KMS-11 (cell line): Measurements from ENCODE around the gene MED28.

ENCODE experiments used
- H2AFZ ChIP-seq: fragments of 200-600 bp; sonication (generic); 2 replicates; pipeline ENCODE4 v1.6.1; 2016; ENCODE audit warnings: antibody characterized with exemption, mixed run types, low read depth
- H3K27ac ChIP-seq: fragments of 200-600 bp; sonication (generic); 2 replicates; pipeline ENCODE4 v1.6.1; 2016; ENCODE audit warnings: mild to moderate bottlenecking, mixed run types
- H3K27me3 ChIP-seq: fragments of 200-600 bp; sonication (generic); 2 replicates; pipeline ENCODE4 v1.6.1; 2017; ENCODE audit warnings: mild to moderate bottlenecking, low read depth, mixed run types, moderate library complexity; ENCODE audit not compliant: insufficient read depth
- H3K36me3 ChIP-seq: fragments of 200-600 bp; sonication (generic); 2 replicates; pipeline ENCODE4 v1.6.1; 2017; ENCODE audit warnings: mild to moderate bottlenecking, mixed run types; ENCODE audit not compliant: insufficient read depth
- H3K4me1 ChIP-seq: fragments of 200-600 bp; sonication (generic); 2 replicates; pipeline ENCODE4 v1.6.1; 2016; ENCODE audit warnings: mild to moderate bottlenecking, low read depth, mixed run types; ENCODE audit not compliant: poor library complexity, severe bottlenecking
- H3K4me2 ChIP-seq: fragments of 200-600 bp; sonication (generic); 2 replicates; pipeline ENCODE4 v1.7.0; 2016; ENCODE audit warnings: mild to moderate bottlenecking, mixed run types
- H3K4me3 ChIP-seq: fragments of 200-600 bp; sonication (generic); IDR thresholded peaks from 2 replicates; pipeline ENCODE4 v1.6.1; 2017; ENCODE audit warnings: low read depth, low read length, mixed read lengths; ENCODE audit not compliant: insufficient read depth
- H3K79me2 ChIP-seq: fragments of 200-600 bp; sonication (generic); 2 replicates; pipeline ENCODE4 v1.6.1; 2016; ENCODE audit warnings: low read depth, mixed run types; ENCODE audit not compliant: insufficient read depth
- H3K9ac ChIP-seq: fragments of 200-600 bp; sonication (generic); 2 replicates; pipeline ENCODE4 v1.6.1; 2016; ENCODE audit warnings: mild to moderate bottlenecking, mixed run types
- H4K20me1 ChIP-seq: fragments of 200-600 bp; sonication (generic); 2 replicates; pipeline ENCODE4 v1.6.1; 2016; ENCODE audit warnings: mild to moderate bottlenecking, mixed run types; ENCODE audit not compliant: insufficient read depth
- CTCF ChIP-seq: fragments of 200-600 bp; sonication (generic); conservative IDR thresholded peaks from 2 replicates; pipeline ENCODE4 v1.6.1; 2017; ENCODE audit warnings: low read depth, mild to moderate bottlenecking, antibody characterized with exemption, low read length, moderate library complexity, mixed read lengths

MED28 gene

DNA sequence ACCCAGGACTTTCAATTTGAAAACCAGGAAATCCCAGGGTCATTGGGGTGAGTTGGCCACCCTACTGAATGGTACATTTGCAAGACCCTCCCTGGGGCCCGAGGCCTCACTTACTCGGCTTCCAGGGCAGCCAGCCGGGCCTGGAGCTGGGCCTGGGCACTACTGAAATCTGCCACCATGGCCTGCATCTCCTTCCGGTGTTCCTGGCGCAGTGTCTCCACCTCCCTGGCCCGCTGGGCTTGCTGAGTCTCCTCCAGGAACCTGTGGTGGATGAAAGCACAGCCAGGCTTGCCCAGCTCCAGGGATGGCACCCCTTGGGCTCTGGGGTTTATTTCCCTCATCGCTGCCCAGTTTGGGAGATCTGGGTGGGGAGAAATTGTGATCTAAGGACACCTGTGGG, 24.7 kb downstream of the MED28 start:
- TF ChIP-seq CTCF = no peak
- H3K4me3 ChIP-seq = no peak overlapping the region
- H3K36me3 ChIP-seq = no peaks in the 10 kb centered on the region
- no peak overlapping the region for H3K4me2 ChIP-seq
- H3K9ac ChIP-seq = no peak overlapping the region
- no peak overlapping the region for H2AFZ ChIP-seq
- H3K4me1 ChIP-seq = no peaks in the 10 kb centered on the region
- H3K27me3 ChIP-seq = no peaks in the 10 kb centered on the region
- no peaks in the 10 kb centered on the region for H4K20me1 ChIP-seq
- H3K27ac ChIP-seq = no peak overlapping the region
- no peaks in the 10 kb centered on the region for H3K79me2 ChIP-seq

DNA sequence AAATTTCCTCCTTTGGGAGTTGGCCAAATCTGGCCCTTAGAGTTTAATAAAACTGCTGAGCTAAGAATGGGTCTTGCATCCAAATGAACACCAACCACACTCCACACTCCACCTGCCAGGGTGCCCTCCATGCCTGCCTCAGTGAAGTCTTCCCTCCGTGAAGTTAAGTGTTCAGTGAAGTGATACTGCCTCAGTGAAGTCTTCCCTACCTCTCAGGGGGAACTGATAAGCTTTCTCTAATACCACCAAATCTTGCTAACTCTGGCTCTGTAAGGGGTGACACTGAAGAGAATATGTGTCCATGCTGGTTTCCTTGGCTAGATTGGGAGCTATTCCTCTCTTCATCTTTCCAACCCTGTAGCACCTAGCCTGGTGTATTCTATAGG, 27.9 kb downstream of the MED28 start:
- H3K36me3 ChIP-seq = no peaks in the 10 kb centered on the region

DNA sequence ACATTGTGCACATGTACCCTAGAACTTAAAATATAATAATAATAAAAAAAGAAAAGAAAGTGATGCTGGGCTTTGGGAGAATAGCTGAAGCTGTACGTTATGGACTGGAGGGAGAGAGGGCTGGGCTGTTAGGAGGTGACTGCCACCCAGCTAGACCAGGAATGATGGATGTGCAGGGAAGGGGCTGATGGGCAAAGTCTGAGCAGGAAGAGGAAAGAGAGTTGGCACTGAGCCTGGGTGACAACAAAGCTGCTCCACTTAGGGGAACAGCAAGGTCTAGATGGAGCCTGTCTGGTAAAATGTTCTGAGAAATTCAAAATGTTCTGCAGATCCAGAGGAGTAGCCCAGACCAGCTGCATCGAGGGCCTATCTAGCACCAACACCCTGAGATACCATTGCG, 32.3 kb downstream of the MED28 start:
- TF ChIP-seq CTCF = no peak
- H4K20me1 ChIP-seq = no peaks in the 10 kb centered on the region
- no peaks in the 10 kb centered on the region for H3K36me3 ChIP-seq

More for the DNA sequence above, 27.9 kb downstream of the MED28 start:
- Histone ChIP-seq H3K4me2 (no peak overlapping the region), H3K9ac (no peak overlapping the region), H3K27ac (no peak overlapping the region), H3K27me3 (no peaks in the 10 kb centered on the region), H3K4me1 (no peaks in the 10 kb centered on the region), H2AFZ (no peak overlapping the region), H4K20me1 (no peaks in the 10 kb centered on the region), H3K79me2 (no peaks in the 10 kb centered on the region), H3K4me3 (no peak overlapping the region)
- TF ChIP-seq CTCF = no peak

GRCh38 chr4:17647176-17647806, 32.9 kb downstream of the MED28 start:
- Histone ChIP-seq H4K20me1 (no peaks in the 10 kb centered on the region), H3K4me3 (no peak overlapping the region), H3K36me3 (no peaks in the 10 kb centered on the region), H3K79me2 (no peaks in the 10 kb centered on the region), H2AFZ (no peak overlapping the region), H3K27me3 (no peaks in the 10 kb centered on the region), H3K4me1 (no peaks in the 10 kb centered on the region), H3K4me2 (no peak overlapping the region), H3K27ac (no peak overlapping the region), H3K9ac (no peak overlapping the region)
- no peak for TF ChIP-seq CTCF

More for the DNA sequence above, 32.3 kb downstream of the MED28 start:
- no peak overlapping the region for H3K4me3 ChIP-seq
- no peak overlapping the region for H3K9ac ChIP-seq
- no peak overlapping the region for H2AFZ ChIP-seq
- H3K4me2 ChIP-seq = no peak overlapping the region
- H3K79me2 ChIP-seq = no peaks in the 10 kb centered on the region
- H3K27ac ChIP-seq = no peak overlapping the region
- H3K4me1 ChIP-seq = no peaks in the 10 kb centered on the region
- H3K27me3 ChIP-seq = no peaks in the 10 kb centered on the region
